CD4-positive, alpha-beta T cell treated with Interferon gamma for 1 hour (primary cell): ENCODE measurements around the gene UTS2R.
"Not testable (repeated sequence)": the region's sequence is repeated elsewhere in the genome, so short reads cannot be mapped to it uniquely, and the experiment has no call there.

Experiments
- DNase-seq: peaks from one replicate; pipeline ENCODE4 v3.0.0-alpha.2; 2020

The UTS2R gene

DNA sequence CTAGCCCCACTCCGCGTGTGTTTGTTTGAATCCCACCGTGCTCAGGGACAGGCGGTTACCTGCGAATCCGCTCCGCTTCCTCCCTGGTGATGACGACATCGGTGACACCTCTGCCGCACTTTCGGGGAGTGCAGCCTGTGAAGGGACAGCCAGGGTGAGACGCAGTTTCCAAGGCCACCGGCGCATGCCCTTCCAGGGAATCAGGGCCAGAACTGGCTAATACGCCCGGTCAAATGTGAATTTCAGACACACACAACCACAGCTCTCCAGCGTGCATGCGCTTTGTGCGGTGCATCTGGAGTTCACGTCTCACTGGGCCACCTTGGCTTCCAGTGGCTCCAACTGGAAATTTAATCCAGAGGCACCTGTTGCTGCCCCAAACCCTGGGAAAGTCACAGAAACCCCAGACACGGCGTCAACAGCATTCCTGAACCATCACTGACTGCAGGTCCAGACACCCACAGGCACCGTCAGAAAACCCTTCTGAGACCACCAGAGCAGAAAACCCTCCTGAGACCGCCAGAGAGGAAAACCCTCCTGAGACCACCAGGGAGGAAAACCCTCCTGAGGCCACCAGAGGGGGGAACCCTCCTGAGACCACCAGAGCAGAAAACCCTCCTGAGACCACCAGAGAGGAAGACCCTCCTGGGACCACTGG lies 40.0 kb downstream of the UTS2R start:
- no peak for DNase-seq

GRCh38 chr17:82412081-82412480 lies 40.5 kb downstream of the UTS2R start:
- not testable (repeated sequence) for DNase-seq

- DNase-seq = no peak
These were observed 41.3 kb downstream of the UTS2R start for GRCh38 chr17:82412535-82413520.

DNA sequence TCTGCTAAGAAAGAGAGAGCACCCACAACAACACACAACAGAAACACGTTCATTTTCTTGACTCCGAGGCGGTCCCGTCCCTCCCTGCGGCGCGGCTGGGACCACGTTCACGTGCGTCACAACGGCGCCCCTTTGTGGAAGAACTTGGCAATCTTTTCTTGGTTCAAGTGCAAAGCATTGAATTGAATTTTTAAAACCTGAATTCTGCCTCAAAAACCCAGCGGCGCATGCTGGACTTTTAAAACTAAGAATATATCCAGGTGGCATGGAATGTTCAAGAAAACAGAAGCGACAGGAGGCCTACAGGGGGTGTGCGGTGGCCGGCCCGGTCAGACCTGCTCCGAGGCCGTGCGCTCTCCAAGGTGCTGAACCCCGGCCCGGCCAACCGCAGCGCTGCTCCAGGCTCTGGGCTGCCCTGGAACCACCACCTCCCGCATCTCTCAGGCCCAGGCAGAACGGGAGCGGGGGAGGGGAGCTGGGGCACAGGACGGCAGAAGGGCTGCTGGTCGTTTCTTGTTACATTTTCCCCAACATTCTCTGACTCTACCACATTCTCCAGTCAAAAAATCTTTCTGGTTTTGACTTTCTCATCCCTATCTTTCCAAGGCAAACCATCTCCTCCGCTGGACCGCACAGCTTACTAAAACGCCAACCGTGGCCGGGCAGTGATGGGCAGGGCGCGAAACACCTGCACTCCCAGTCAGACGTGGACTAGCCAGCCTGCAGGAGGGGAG lies 43.1 kb downstream of the UTS2R start:
- peak; percentile 63 for DNase-seq

- no peak for DNase-seq
These were observed 43.8 kb downstream of the UTS2R start for GRCh38 chr17:82415336-82415735.

GRCh38 chr17:82415786-82416185 lies 44.2 kb downstream of the UTS2R start:
- no peak for DNase-seq

- no peak for DNase-seq
These were observed 44.7 kb downstream of the UTS2R start for GRCh38 chr17:82416264-82416663.

DNA sequence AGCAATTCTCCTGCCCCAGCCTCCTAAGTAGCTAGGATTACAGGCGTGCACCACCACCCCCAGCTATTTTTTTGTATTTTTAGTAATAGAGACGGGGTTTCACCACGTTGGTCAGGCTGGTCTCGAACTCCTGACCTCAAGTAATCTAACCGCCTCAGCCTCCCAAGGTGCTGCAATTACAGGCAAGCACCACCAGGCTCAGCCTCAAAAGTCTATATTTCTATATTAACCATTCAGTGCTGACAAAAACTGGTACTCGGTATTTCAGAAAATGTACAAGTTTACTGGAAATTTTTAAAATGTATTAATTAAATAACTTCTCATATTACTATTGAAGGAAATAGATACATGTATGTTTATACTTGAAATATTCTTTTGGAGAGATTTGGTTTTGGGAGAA lies 45.2 kb downstream of the UTS2R start:
- DNase-seq = no peak

- DNase-seq = peak; percentile 85
These were observed 46.7 kb downstream of the UTS2R start, which contains the start of the genes HEXD and OGFOD3 for GRCh38 chr17:82418001-82418986. TSS of gene HEXD (plus strand) at chr17:82418347. CDS start at chr17:82419800, 1,453 bp downstream. TSS of gene OGFOD3 (minus strand) at chr17:82418586. CDS start at chr17:82418485, 101 bp downstream.

GRCh38 chr17:82419540-82419939 lies 48.0 kb downstream of the UTS2R start:
- no peak for DNase-seq

- peak; percentile 32 for DNase-seq
These were observed 52.7 kb downstream of the UTS2R start for GRCh38 chr17:82424001-82424862.

GRCh38 chr17:82424863-82425159 lies 53.2 kb downstream of the UTS2R start:
- no peak for DNase-seq
